GM12878 (cell line): ENCODE data around the gene GPR141. TPM values are rescaled to one million over a fixed set of nuclear protein-coding genes. Genes with fewer than 3 reads are reported as not detected.

Experiments
- BRCA1 ChIP-seq: IDR thresholded peaks from 2 replicates; pipeline ENCODE4 v1.6.1; 2011; ENCODE audit warnings: low read depth, low read length, improper control_type of control experiment
- CREM ChIP-seq: IDR thresholded peaks from 2 replicates; pipeline ENCODE4 v1.6.1; 2014; ENCODE audit warnings: antibody characterized with exemption, low read depth
- IKZF2 ChIP-seq, 2 experiments: fragments of 450-650 bp; IDR thresholded peaks; 2 replicates each; pipeline ENCODE4 v1.6.1; 2017; ENCODE audit warnings: mild to moderate bottlenecking in 2 of 2, moderate library complexity in 2 of 2
- JUNB ChIP-seq: IDR thresholded peaks from 2 replicates; pipeline ENCODE4 v1.6.1; 2016; ENCODE audit warnings: antibody characterized with exemption, mild to moderate bottlenecking
- LARP7 ChIP-seq: fragments of 450-650 bp; IDR thresholded peaks from 2 replicates; pipeline ENCODE4 v1.6.1; 2017; ENCODE audit warnings: mild to moderate bottlenecking
- MEF2A ChIP-seq: IDR thresholded peaks from 2 replicates; pipeline ENCODE4 v1.6.1; 2011; ENCODE audit warnings: low read depth, mild to moderate bottlenecking, low read length, moderate library complexity; ENCODE audit not compliant: insufficient read depth
- PAX5 ChIP-seq: IDR thresholded peaks from 2 replicates; pipeline ENCODE4 v1.6.1; 2011; ENCODE audit warnings: low read depth, low read length, borderline replicate concordance
- POLR2A ChIP-seq: IDR thresholded peaks from 2 replicates; pipeline ENCODE4 v1.6.1; 2011; ENCODE audit warnings: low read depth, mild to moderate bottlenecking, low read length
- RAD21 ChIP-seq: IDR thresholded peaks from 2 replicates; pipeline ENCODE4 v1.6.1; 2011; ENCODE audit warnings: mild to moderate bottlenecking, low read depth, low read length, moderate library complexity; ENCODE audit not compliant: insufficient read depth
- RB1 ChIP-seq: fragments of 450-650 bp; formaldehyde crosslinking; IDR thresholded peaks from 2 replicates; pipeline ENCODE4 v1.6.1; 2017; ENCODE audit warnings: mild to moderate bottlenecking, borderline replicate concordance
- RCOR1 ChIP-seq: conservative IDR thresholded peaks from 2 replicates; pipeline ENCODE4 v1.6.1; 2012; ENCODE audit warnings: low read depth, low read length, improper control_type of control experiment
- RUNX3 ChIP-seq: IDR thresholded peaks from 2 replicates; pipeline ENCODE4 v1.6.1; 2012; ENCODE audit warnings: low read length, inconsistent platforms
- SIX5 ChIP-seq: IDR thresholded peaks from 2 replicates; pipeline ENCODE4 v1.6.1; 2011; ENCODE audit warnings: mild to moderate bottlenecking, low read depth, low read length, moderate library complexity; ENCODE audit not compliant: severe bottlenecking
- STAT1 ChIP-seq: fragments of 450-650 bp; conservative IDR thresholded peaks from 2 replicates; pipeline ENCODE4 v1.6.1; 2014; ENCODE audit warnings: antibody characterized with exemption, mild to moderate bottlenecking
- TAF1 ChIP-seq: IDR thresholded peaks from 2 replicates; pipeline ENCODE4 v1.6.1; 2011; ENCODE audit warnings: mild to moderate bottlenecking, low read depth, low read length, borderline replicate concordance
- YY1 ChIP-seq: IDR thresholded peaks from 2 replicates; pipeline ENCODE4 v1.6.1; 2011; ENCODE audit warnings: low read depth, mild to moderate bottlenecking, low read length
- ZNF687 ChIP-seq: fragments of 450-650 bp; IDR thresholded peaks from 2 replicates; pipeline ENCODE4 v1.6.1; 2017; ENCODE audit warnings: mild to moderate bottlenecking, moderate library complexity
- polyA plus RNA-seq, 11 experiments: library from polyadenylated mRNA; depleted of rRNA in 4 of 11; unstranded in 6 of 11; stranded (reverse) in 5 of 11; fragments of >200 nt; fragmentation: Nextera tagmentation in 4 of 11; fragmentation: Illumina TruSeq in 1 of 11; extraction: Ambion mirVana in 4 of 11; extraction: Trizol in 1 of 11; gene quantifications; 1 replicate in 1 of 11; 2 replicates in 10 of 11; pipeline versions ENCODE4 v1.2.1 to v1.2.3, GENCODE V29; 2011 to 2016; ENCODE audit warnings: inconsistent platforms in 2 of 11, missing spikeins in 2 of 11, low read depth in 1 of 11
- total RNA-seq, 4 experiments: library from RNA; depleted of rRNA in 3 of 4; stranded (reverse); fragments of >200 nt in 3 of 4; fragmentation: Illumina TruSeq in 1 of 4; extraction: Trizol in 1 of 4; gene quantifications; 2 replicates each; pipeline versions ENCODE4 v1.2.1 to v1.2.3, GENCODE V29; 2013 to 2021
- TF ChIP-seq, protein P1 (sequence below): IDR thresholded peaks from 2 replicates; pipeline ENCODE4 v1.6.1; 2012; ENCODE audit warnings: low read depth, low read length, improper control_type of control experiment
- TF ChIP-seq, protein P2 (sequence below): fragments of 450-650 bp; IDR thresholded peaks from 2 replicates; pipeline ENCODE4 v1.6.1; 2017; ENCODE audit warnings: borderline replicate concordance

The GPR141 gene
- total and polyA plus RNA-seq, 10 of the 15 experiments (the other 5 are each of a cell fraction or from before 2014, with no cell fraction given), result 0.56 to 3.9 (median 1.2) TPM

- TF ChIP-seq BRCA1 (no peak), TAF1 (0 out of 2 replicates have a peak, but pooled peaks have one; percentile 36), YY1 (peak; percentile 80), SIX5 (no peak), STAT1 (no peak), LARP7 (0 out of 2 replicates have a peak, but pooled peaks have one; percentile 46), IKZF2 (IDR thresholded peaks at IDR 0.05) (peak; percentile 88 to 91; a peak in 3 of 4 replicates), POLR2A (peak; percentile 39; the same call in 1 of the 2 replicates), MEF2A (0 out of 2 replicates have a peak, but pooled peaks have one; percentile 68), ZNF687 (peak; percentile 60), RCOR1 (no peak), RB1 (no peak), RAD21 (0 out of 2 replicates have a peak, but pooled peaks have one; percentile 18), JUNB (no peak; the same call in 1 of the 2 replicates), RUNX3 (peak; percentile 92), CREM (peak; percentile 36; the same call in 1 of the 2 replicates), PAX5 (no peak; the same call in 1 of the 2 replicates)
- TF ChIP-seq, protein P1, sequence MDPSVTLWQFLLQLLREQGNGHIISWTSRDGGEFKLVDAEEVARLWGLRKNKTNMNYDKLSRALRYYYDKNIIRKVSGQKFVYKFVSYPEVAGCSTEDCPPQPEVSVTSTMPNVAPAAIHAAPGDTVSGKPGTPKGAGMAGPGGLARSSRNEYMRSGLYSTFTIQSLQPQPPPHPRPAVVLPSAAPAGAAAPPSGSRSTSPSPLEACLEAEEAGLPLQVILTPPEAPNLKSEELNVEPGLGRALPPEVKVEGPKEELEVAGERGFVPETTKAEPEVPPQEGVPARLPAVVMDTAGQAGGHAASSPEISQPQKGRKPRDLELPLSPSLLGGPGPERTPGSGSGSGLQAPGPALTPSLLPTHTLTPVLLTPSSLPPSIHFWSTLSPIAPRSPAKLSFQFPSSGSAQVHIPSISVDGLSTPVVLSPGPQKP, result no peak
- TF ChIP-seq, protein P2, sequence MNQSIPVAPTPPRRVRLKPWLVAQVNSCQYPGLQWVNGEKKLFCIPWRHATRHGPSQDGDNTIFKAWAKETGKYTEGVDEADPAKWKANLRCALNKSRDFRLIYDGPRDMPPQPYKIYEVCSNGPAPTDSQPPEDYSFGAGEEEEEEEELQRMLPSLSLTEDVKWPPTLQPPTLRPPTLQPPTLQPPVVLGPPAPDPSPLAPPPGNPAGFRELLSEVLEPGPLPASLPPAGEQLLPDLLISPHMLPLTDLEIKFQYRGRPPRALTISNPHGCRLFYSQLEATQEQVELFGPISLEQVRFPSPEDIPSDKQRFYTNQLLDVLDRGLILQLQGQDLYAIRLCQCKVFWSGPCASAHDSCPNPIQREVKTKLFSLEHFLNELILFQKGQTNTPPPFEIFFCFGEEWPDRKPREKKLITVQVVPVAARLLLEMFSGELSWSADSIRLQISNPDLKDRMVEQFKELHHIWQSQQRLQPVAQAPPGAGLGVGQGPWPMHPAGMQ, result no peak
Observed at GRCh38 chr7:37765872-37766525, 82.4 kb downstream of the GPR141 start (continued).
